GM15510 (cell line): ENCODE measurements around the gene BEST3.

Experiments
- POLR2A ChIP-seq: IDR thresholded peaks from 3 replicates; pipeline ENCODE4 v1.6.1; 2011; ENCODE audit warnings: borderline replicate concordance; ENCODE audit not compliant: insufficient read length; ENCODE audit errors: extremely low read depth

Gene BEST3

DNA sequence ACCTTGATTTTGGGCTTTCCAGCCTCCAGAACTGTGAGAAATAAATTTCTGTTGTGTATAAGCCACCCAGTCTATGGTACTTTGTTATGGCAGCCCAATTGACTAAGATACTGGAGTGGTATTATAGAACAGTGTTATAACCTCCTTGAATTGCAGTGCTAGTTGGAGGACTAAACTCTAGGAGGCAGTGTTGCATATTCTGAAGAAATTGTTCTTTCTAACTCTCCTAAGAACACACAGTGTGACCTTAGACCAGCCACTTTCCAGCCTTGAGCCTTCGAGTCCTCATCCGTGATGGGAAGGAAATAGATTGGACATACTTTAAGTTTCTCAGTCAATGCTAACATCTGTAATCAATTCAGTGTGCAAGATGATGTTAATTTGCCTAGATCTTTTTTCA lies 66.0 kb downstream of the BEST3 start:
- no peak for TF ChIP-seq POLR2A

DNA sequence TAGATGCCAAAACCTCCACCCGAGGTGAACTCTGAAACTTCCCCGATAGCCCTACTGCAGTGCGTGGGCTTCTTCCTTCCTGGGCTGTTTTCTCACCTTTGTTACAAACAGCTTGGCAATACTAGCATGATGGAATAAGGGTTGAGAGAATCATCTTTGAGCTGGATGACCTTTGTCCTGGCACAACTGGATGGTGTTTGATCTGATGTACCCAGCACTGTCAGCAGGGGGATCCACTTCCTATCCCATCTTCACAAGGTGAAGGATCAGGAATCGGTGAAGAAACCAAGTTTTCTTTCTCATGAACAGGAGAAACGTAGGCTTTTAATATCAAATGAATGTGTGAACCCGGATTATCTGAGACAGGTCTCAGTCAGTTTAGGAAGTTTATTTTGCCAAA lies 68.9 kb downstream of the BEST3 start:
- no peak for TF ChIP-seq POLR2A

DNA sequence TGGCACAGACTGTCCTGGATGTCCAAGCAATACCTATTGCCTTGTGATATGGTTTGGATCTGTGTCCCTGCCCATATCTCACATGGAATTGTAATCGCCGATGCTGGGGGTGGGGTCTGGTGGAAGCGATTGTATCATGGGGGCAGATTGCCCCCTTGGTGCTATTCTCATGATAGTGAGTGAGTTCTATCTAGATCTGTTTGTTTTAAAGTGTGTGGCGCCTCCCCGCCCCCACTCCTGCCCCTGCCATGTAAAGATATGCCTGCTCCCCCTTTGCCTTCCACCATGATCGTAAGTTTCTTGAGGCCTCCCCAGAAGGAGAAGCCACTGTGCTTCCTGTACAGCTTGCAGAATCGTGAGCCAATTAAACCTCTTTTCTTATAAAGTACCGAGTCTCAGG lies 71.6 kb downstream of the BEST3 start:
- TF ChIP-seq POLR2A, result no peak

DNA sequence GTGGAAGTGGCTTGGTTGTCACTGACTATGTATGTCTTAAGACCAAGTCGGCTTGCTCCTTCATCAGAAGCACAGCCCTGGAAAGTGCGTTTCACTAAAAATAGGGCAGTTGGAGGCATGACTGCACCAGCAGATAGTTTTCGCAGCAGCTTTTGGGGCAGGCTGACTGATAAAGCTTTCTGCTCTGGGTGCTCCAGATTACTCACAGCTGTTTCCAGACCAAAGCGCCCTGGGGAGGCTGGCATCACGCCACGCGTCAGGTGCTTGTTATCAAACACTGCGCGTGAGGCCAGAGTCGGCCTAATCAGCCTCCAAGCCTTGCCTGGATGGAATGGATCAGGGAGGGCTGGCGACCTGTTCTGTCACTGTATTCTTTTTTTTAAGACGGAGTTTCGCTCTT lies 75.1 kb downstream of the BEST3 start:
- TF ChIP-seq POLR2A, result no peak

DNA sequence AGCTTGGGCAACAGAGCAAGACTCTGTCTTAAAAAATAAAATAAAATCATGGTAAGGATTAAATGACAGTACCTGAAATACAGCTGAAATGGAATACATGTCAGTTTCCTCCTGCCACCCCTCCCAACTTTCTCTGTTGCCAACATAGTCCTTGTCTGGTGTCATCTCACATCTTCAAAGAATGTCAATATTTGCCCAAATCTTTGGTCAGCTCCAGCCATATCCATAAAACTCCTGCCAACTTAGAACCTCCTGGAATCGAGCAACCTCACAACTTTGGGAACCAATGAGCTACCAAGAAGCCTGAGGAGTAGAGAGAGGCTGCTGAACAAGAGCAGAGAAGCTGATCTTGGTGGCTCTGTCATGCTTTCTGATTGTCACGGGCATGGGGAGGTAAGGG lies 77.6 kb downstream of the BEST3 start:
- no peak for TF ChIP-seq POLR2A

DNA sequence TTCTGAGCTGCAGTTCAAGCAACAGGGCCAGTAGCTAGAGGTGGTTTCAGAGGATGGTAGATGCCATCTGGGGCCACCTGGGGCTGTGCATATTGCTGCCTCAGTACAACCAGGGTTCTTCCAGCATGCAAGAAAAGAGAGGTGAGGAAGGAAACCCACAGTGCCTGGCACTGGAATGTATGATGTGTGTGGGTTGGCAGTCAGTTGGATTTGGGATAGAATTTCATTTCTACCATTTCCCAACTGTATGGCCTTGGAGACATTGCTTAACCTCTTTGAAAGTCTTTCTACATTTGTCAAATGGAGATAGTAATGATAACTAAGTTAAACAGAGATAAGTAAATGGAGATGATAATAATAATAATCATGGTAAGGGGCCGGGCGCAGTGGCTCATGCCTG lies 78.2 kb downstream of the BEST3 start:
- no peak for TF ChIP-seq POLR2A

DNA sequence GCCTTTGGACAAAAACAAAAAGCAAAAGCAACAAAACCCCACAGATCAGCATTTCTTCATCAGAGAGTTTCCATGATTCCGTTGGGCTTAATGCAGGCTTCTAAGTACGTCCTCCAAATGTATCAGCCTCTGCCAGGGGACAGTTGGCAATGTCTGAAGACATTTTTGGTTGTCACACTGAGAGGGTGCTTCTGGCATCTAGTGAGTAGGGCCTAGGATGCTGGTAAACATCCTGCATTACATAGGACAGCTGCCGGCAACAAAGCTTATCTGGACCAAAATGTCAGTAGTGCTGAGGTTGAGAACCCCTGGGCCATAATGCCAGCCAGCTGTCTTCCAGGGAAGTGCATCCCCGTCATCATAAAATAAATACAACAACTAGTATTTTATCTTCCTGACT lies 79.0 kb downstream of the BEST3 start:
- no peak for TF ChIP-seq POLR2A

DNA sequence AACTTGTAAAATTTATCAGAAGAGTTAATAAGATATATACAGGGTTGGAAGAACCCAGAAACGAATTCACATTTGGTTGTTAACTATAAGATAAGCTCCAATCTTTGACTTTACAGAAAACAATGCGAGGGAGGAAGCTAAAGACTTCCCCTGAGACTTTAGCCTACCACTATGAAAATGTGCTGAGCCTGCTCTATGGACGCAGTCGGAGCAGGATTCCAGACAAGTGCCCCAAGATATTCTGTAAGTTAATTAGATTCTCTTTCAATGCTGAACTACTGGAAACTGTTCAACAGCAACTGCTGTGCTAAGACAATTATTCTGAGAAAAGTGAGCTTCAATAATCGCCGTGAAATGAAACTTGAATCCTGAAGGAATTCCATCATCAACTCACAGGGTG lies 80.1 kb downstream of the BEST3 start:
- no peak for TF ChIP-seq POLR2A

DNA sequence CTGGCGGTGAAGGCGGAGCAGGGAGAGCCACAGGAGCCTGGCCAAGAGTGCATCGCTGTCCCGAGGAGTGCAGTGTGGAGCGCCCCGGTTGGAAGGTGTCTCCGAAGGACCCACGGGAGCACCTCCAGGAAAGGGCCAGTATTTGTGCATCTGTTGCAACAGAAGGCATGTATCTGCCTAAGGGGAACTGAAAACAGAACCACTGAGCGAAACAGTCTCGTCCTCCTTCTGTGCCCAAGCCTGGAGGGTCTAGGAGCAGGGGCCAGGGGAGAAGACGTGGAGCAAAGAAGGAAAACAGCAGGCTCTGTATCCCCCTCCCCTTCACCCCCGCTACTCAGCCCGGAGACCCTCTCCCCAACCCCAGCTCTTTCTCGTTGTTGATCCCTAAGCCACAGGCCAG lies 83.1 kb downstream of the BEST3 start:
- no peak for TF ChIP-seq POLR2A

DNA sequence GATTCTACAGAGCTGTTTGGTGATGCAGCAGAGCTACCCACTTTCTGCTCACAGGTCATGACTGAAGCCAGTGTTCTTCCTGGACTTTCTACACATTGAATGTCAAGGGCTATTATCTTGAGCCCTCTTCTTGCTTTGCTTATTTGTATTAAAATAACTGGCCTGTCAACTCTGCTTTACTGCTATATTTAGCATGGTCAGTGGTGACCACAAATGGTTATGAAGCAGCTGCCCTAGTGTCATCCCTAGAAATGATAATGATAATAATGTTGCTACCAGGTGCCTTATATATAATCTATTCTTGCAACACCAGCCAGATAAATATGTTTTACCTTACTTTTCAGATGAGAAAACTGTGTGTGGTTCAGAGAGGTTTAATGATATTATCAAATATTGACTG lies 85.8 kb downstream of the BEST3 start:
- TF ChIP-seq POLR2A, result no peak

DNA sequence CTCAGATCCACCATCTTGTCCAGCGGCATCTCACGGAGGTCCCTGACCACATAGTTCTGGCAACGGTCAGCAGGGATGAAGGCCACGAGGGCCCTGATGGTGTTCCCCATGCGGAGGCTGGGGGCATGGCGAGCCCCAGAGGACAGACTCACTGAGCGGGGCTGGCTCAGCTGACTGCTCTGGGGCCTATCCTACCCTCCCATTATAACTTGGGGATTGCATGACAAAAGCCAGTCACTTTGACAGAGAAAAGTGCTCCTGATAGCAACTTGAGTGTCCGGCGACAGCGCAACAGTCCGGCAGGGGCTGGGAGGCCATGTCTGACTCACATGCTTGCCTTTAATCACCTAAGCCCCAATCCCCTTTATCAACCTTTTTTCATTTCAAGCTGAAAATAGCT lies 88.4 kb downstream of the BEST3 start, which contains the start of gene LRRC10:
Gene LRRC10, minus strand, starts transcription at position 179 of the 400 bp plus-strand sequence. Its CDS starts 69 bp downstream, at position 110.
- no peak for TF ChIP-seq POLR2A

DNA sequence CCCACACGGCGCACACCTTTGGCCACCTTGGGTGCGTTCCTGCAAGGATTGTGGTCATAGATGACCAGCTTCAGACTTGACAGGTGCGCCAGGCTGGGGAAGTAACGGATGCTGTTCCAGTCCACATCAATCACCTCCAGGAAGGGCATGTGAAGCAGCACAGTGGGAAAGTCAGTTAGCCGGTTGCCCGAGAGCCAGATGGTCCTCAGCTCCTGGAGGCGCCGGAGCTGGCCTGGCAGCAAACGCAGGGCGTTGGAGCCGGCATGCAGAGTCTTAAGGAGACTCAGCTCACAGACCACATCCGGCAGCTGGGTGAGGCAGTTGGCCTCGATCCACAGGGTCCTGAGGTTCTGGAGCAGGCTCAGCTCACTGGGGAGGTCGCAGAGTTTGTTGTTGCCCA lies 89.0 kb downstream of the BEST3 start:
- no peak for TF ChIP-seq POLR2A

DNA sequence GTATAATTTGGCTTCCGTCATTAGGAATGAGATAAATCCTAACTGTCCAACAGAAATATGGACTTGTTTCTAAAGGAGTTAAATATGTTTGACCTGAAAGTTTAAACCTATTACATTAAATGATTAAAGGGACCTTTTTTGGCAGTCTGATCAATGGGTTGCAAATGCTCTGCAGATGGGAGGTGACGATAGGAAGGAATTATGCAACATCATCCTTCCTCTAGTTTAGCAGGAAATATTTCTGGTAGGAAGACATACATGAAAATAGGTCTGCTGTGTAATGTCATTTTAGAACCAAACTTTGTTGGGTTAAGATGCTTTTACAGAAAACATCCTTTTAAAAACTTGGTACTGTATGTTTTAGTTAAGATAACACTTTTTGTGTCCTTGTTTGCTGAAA lies 91.0 kb downstream of the BEST3 start:
- no peak for TF ChIP-seq POLR2A
